K562 (cell line): ENCODE results near the gene HEXIM2. TPM values are rescaled to one million over a fixed set of nuclear protein-coding genes. Genes with fewer than 3 reads are reported as not detected.

Experiments used
- ASH1L ChIP-seq: fragments of 450-650 bp; IDR thresholded peaks from 2 replicates; pipeline ENCODE4 v1.6.1; 2018; ENCODE audit warnings: borderline replicate concordance, mild to moderate bottlenecking, low read depth; ENCODE audit not compliant: partially characterized antibody
- BRD9 ChIP-seq: fragments of 450-650 bp; IDR thresholded peaks from 2 replicates; pipeline ENCODE4 v1.6.1; 2018; ENCODE audit warnings: low read depth; ENCODE audit not compliant: partially characterized antibody
- ETV5 ChIP-seq: sonication (generic); formaldehyde crosslinking; IDR thresholded peaks from 2 replicates; pipeline ENCODE4 v1.4.0; 2020; ENCODE audit warnings: low read depth, mild to moderate bottlenecking, missing genetic modification reagents
- NR4A1 ChIP-seq, 2 experiments: fragments of 250-450 bp in 1 of 2; fragments of 450-650 bp in 1 of 2; sonication (Bioruptor Pico) in 1 of 2; IDR thresholded peaks; 2 replicates each; pipeline versions ENCODE4 v1.4.0 to v1.6.1; 2016 to 2020; ENCODE audit warnings: mild to moderate bottlenecking in 2 of 2, missing compliant biosample characterization in 1 of 2, missing genetic modification characterization in 1 of 2, moderate library complexity in 1 of 2
- RNF2 ChIP-seq: sonication (generic); IDR thresholded peaks from 2 replicates; pipeline ENCODE4 v1.6.1; 2016
- SOX6 ChIP-seq: fragments of 450-650 bp; IDR thresholded peaks from 2 replicates; pipeline ENCODE4 v1.6.1; 2014; ENCODE audit warnings: mild to moderate bottlenecking
- ZBTB1 ChIP-seq: sonication (generic); formaldehyde crosslinking; IDR thresholded peaks from 2 replicates; pipeline ENCODE4 v1.8.1; 2023; ENCODE audit warnings: missing genetic modification reagents, low read depth, mild to moderate bottlenecking, borderline replicate concordance
- ZNF408 ChIP-seq: fragments of 250-450 bp; sonication (Bioruptor Pico); IDR thresholded peaks from 2 replicates; pipeline ENCODE4 v1.4.0; 2020; ENCODE audit warnings: low read depth, mild to moderate bottlenecking, moderate library complexity
- ZNF507 ChIP-seq: conservative IDR thresholded peaks from 2 replicates; pipeline ENCODE4 v1.6.1; 2017; ENCODE audit warnings: missing genetic modification characterization, missing compliant biosample characterization
- ZNF586 ChIP-seq: fragments of 450-650 bp; formaldehyde crosslinking; conservative IDR thresholded peaks from 2 replicates; pipeline ENCODE4 v1.4.0; 2020; ENCODE audit warnings: mild to moderate bottlenecking, moderate library complexity
- polyA plus RNA-seq, 8 experiments: library from polyadenylated mRNA; depleted of rRNA in 4 of 8; stranded (reverse) in 5 of 8; unstranded in 3 of 8; fragments of >200 nt; fragmentation: Nextera tagmentation in 2 of 8; fragmentation: Illumina TruSeq in 1 of 8; extraction: Ambion mirVana in 2 of 8; extraction: Trizol in 1 of 8; gene quantifications; 2 replicates each; pipeline versions ENCODE4 v1.2.1 to v1.2.3, GENCODE V29; 2011 to 2014; ENCODE audit warnings: inconsistent platforms in 1 of 8, missing spikeins in 1 of 8
- total RNA-seq, 7 experiments: library from RNA; depleted of rRNA in 6 of 7; stranded (reverse); fragments of >200 nt in 6 of 7; fragmentation: Illumina TruSeq in 2 of 7; extraction: Trizol in 2 of 7; gene quantifications; 2 replicates each; pipeline versions ENCODE4 v1.2.1 to v1.2.3, GENCODE V29; 2011 to 2021; ENCODE audit warnings: low replicate concordance in 1 of 7
- TF ChIP-seq, protein P1 (sequence below), 3 experiments: fragments of 200-800 bp in 1 of 3; fragments of 250-450 bp in 1 of 3; fragments of 450-650 bp in 1 of 3; sonication (Bioruptor Pico) in 1 of 3; sonication (Bioruptor generic) in 1 of 3; formaldehyde crosslinking in 1 of 3; IDR thresholded peaks; 2 replicates each; pipeline versions ENCODE4 v1.6.1 to v1.8.0; 2016 to 2022; ENCODE audit warnings: mild to moderate bottlenecking in 2 of 3, missing genetic modification characterization in 2 of 3, missing compliant biosample characterization in 1 of 3, moderate library complexity in 1 of 3
- TF ChIP-seq, protein P2 (sequence below): IDR thresholded peaks from 2 replicates; pipeline ENCODE4 v1.6.1; 2014; ENCODE audit warnings: antibody characterized with exemption
- TF ChIP-seq, protein P3 (sequence below): fragments of 450-650 bp; IDR thresholded peaks from 2 replicates; pipeline ENCODE4 v1.6.1; 2016; ENCODE audit warnings: mild to moderate bottlenecking
- TF ChIP-seq, protein P4 (sequence below): fragments of 200-800 bp; sonication (Bioruptor generic); IDR thresholded peaks from 2 replicates; pipeline ENCODE4 v1.6.1; 2017; ENCODE audit warnings: missing genetic modification characterization, missing compliant biosample characterization

HEXIM2 gene
- total and polyA plus RNA-seq, 9 of the 15 experiments (the other 6 are each of a cell fraction or from before 2014, with no cell fraction given), result 0.69 to 3.4 (median 1.1) TPM; not detected in 2

DNA sequence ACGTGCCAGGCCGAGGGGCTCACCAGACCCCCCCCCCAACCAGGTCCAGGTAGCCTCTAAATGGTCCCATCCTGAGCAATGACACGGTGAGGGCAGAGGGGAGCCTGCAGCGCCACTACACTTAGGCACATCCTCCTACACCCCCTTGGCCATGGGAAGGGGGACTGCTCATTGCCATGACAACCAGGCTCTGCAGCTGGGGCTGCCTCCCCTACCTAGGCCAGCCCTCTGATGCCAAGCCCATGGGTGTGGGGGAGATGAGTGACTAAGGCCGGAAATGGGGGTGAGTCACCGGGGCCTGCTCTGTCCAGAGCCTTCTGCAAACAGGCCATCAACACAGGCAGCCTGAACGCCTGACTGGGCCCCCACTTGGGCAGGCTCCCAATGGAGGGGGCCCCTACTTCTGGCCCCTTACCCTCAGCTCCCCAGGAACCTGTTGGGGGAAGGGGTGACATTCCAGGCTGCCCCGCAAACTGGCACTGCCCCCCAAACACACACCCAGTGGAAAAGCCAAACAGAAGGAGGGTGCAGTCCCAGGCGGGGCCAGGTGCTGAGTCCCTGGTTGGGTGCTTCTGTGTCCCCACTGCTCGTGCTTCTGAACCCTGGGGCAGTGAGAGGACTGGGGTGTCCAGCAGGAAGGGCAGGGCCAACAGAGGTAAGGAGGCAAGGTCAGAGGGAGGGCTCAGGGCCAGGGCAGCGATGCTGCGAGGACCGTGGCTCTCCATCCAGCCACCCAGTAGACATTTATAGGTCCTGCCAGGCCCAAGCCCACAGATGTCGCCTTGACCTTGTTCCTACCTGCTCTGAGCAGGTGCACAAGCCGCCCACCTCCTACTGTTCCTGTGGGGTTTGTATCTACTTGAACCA, 37.5 kb upstream of the HEXIM2 start (continued):
- TF ChIP-seq, protein P1, sequence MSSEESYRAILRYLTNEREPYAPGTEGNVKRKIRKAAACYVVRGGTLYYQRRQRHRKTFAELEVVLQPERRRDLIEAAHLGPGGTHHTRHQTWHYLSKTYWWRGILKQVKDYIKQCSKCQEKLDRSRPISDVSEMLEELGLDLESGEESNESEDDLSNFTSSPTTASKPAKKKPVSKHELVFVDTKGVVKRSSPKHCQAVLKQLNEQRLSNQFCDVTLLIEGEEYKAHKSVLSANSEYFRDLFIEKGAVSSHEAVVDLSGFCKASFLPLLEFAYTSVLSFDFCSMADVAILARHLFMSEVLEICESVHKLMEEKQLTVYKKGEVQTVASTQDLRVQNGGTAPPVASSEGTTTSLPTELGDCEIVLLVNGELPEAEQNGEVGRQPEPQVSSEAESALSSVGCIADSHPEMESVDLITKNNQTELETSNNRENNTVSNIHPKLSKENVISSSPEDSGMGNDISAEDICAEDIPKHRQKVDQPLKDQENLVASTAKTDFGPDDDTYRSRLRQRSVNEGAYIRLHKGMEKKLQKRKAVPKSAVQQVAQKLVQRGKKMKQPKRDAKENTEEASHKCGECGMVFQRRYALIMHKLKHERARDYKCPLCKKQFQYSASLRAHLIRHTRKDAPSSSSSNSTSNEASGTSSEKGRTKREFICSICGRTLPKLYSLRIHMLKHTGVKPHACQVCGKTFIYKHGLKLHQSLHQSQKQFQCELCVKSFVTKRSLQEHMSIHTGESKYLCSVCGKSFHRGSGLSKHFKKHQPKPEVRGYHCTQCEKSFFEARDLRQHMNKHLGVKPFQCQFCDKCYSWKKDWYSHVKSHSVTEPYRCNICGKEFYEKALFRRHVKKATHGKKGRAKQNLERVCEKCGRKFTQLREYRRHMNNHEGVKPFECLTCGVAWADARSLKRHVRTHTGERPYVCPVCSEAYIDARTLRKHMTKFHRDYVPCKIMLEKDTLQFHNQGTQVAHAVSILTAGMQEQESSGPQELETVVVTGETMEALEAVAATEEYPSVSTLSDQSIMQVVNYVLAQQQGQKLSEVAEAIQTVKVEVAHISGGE (CRISPR knock-in tag; IDR thresholded peaks at IDR 0.05), result peak in 1 of 3 experiments; percentile 51; a peak in 1 of 6 replicates
- TF ChIP-seq NR4A1 (CRISPR knock-in tag; IDR thresholded peaks at IDR 0.05) (no peak), NR4A1 (tag; IDR thresholded peaks at IDR 0.05) (peak; percentile 43; the same call in 1 of the 2 replicates), ZNF507 (no peak), ASH1L (no peak), RNF2 (0 out of 2 replicates have a peak, but pooled peaks have one; percentile 64), ETV5 (CRISPR knock-in tag) (peak; percentile 99), SOX6 (peak; percentile 34; the same call in 1 of the 2 replicates), BRD9 (no peak), ZBTB1 (CRISPR knock-in tag) (no peak), ZNF408 (no peak), ZNF586 (CRISPR knock-in tag) (no peak)
- TF ChIP-seq, protein P2, sequence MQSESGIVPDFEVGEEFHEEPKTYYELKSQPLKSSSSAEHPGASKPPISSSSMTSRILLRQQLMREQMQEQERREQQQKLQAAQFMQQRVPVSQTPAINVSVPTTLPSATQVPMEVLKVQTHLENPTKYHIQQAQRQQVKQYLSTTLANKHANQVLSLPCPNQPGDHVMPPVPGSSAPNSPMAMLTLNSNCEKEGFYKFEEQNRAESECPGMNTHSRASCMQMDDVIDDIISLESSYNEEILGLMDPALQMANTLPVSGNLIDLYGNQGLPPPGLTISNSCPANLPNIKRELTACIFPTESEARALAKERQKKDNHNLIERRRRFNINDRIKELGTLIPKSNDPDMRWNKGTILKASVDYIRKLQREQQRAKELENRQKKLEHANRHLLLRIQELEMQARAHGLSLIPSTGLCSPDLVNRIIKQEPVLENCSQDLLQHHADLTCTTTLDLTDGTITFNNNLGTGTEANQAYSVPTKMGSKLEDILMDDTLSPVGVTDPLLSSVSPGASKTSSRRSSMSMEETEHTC, result 0 out of 2 replicates have a peak, but pooled peaks have one; percentile 20
- TF ChIP-seq, protein P3, sequence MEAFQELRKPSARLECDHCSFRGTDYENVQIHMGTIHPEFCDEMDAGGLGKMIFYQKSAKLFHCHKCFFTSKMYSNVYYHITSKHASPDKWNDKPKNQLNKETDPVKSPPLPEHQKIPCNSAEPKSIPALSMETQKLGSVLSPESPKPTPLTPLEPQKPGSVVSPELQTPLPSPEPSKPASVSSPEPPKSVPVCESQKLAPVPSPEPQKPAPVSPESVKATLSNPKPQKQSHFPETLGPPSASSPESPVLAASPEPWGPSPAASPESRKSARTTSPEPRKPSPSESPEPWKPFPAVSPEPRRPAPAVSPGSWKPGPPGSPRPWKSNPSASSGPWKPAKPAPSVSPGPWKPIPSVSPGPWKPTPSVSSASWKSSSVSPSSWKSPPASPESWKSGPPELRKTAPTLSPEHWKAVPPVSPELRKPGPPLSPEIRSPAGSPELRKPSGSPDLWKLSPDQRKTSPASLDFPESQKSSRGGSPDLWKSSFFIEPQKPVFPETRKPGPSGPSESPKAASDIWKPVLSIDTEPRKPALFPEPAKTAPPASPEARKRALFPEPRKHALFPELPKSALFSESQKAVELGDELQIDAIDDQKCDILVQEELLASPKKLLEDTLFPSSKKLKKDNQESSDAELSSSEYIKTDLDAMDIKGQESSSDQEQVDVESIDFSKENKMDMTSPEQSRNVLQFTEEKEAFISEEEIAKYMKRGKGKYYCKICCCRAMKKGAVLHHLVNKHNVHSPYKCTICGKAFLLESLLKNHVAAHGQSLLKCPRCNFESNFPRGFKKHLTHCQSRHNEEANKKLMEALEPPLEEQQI, result no peak
- TF ChIP-seq, protein P4, sequence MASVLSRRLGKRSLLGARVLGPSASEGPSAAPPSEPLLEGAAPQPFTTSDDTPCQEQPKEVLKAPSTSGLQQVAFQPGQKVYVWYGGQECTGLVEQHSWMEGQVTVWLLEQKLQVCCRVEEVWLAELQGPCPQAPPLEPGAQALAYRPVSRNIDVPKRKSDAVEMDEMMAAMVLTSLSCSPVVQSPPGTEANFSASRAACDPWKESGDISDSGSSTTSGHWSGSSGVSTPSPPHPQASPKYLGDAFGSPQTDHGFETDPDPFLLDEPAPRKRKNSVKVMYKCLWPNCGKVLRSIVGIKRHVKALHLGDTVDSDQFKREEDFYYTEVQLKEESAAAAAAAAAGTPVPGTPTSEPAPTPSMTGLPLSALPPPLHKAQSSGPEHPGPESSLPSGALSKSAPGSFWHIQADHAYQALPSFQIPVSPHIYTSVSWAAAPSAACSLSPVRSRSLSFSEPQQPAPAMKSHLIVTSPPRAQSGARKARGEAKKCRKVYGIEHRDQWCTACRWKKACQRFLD (CRISPR knock-in tag), result peak; percentile 90
